ENCODE measurements around the gene HDAC10. TPM values are rescaled to one million over a fixed set of nuclear protein-coding genes. Genes with fewer than 3 reads are reported as not detected.

HDAC10 gene
- total RNA-seq, 2 donors from 2014 or later: 57.2 to 62.8 TPM

DNA sequence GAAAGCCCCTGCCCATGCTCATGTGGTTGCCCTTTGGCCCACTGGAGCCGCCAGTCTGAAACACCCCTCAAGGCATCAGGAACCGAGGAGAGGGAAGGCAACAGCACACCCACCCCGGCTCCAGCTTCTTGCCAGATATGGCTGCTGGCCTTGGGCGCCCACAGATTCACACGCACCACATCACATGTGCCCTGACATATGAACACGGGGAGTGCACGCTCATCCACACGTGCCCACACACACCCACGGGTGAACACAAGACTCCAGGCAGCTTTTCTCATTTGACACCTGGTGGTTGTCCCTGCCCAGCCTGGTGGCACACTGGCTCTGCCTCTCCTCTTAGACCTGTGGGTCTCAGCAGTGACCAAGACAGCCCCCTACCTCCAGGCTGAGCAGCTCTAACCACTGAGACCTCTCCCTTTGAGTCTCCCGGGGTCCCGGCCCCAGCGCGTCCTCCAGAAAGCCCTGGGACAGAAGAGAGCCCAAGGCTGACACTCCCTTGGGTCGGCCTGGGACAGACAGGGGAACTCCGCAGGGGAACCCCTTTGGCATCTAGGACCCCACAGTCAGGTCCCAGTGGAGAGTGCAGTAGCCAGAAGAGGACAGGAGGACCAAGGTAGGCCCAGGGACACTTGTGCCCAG lies 13.2 kb upstream of the HDAC10 start:
- Histone ChIP-seq H3K27ac (ENCODE audit: low read depth, low read length) (no peak overlapping the region), H3K9ac (ENCODE audit: extremely low read depth, low read length, poor library complexity, severe bottlenecking) (no peak overlapping the region), H3K9me3 (ENCODE audit: control insufficient read depth, low read length) (no peaks in the 10 kb centered on the region), H3K4me1 (ENCODE audit: control insufficient read depth, insufficient read depth, low read length) (no peaks in the 10 kb centered on the region), H3K36me3 (ENCODE audit: control insufficient read depth, insufficient read depth, low read length) (no peaks in the 10 kb centered on the region), H3K27me3 (ENCODE audit: control insufficient read depth, insufficient read depth, low read length, poor library complexity, severe bottlenecking) (peaks cover 23% of the 10 kb centered on the region), H3K4me3 (ENCODE audit: low read length) (no peak overlapping the region)
- DNase-seq: no peak
- Mint-ChIP-seq H3K9me3 (no peaks in the 10 kb centered on the region), H3K27me3 (ENCODE audit: insufficient read depth) (peaks cover 56% of the 10 kb centered on the region), H3K27ac (no peak overlapping the region), H3K36me3 (ENCODE audit: low read depth) (no peaks in the 10 kb centered on the region), H3K4me3 (no peak overlapping the region), H3K4me1 (peaks cover 5% of the 10 kb centered on the region)
- TF ChIP-seq, protein P1, sequence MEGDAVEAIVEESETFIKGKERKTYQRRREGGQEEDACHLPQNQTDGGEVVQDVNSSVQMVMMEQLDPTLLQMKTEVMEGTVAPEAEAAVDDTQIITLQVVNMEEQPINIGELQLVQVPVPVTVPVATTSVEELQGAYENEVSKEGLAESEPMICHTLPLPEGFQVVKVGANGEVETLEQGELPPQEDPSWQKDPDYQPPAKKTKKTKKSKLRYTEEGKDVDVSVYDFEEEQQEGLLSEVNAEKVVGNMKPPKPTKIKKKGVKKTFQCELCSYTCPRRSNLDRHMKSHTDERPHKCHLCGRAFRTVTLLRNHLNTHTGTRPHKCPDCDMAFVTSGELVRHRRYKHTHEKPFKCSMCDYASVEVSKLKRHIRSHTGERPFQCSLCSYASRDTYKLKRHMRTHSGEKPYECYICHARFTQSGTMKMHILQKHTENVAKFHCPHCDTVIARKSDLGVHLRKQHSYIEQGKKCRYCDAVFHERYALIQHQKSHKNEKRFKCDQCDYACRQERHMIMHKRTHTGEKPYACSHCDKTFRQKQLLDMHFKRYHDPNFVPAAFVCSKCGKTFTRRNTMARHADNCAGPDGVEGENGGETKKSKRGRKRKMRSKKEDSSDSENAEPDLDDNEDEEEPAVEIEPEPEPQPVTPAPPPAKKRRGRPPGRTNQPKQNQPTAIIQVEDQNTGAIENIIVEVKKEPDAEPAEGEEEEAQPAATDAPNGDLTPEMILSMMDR (conservative IDR thresholded peaks at IDR 0.05): no peak
- 92 to 95% methylated on average over 11 to 15 of the region's 15 CpGs for WGBS, 2 experiments (ENCODE audit: insufficient coverage in 1 of 2, insufficient read length in 1 of 2)

DNA sequence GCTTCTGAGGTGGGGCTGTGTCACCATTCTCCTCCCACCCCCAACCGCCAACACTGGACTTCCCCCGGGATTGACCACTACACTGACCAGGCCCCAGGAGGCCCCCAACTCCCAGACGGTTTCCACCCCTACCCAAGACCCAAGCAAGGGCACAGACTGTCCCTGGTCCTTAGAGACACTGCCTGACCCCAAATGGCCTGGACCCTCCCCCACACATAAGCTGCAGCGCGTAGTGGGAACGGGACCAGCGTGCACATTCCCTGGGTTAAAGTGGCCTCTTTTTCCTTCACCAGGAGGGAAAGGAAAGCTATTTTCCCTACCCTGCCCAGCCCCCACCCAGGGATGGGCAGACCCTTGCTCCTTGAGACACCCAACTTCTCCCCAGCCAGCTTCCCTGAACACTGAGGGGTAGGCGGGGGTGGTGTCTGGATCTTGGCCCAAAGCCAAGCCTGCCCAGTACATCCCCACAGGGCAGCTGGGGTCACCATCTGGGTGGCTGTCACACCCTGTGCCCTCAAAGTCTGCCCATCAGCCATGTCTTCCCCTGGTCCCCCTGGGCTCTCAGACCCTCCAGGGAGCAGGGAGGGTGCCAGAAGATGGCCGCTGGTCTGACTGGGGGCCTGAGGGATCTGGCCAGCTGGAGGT lies 12.0 kb upstream of the HDAC10 start:
- Mint-ChIP-seq H3K4me3 (peak overlapping the region; percentile 59), H3K27me3 (ENCODE audit: insufficient read depth) (peaks cover 44% of the 10 kb centered on the region), H3K27ac (no peak overlapping the region), H3K9me3 (no peaks in the 10 kb centered on the region), H3K4me1 (peaks cover 5% of the 10 kb centered on the region), H3K36me3 (ENCODE audit: low read depth) (peaks cover 3% of the 10 kb centered on the region)
- Histone ChIP-seq H3K9ac (ENCODE audit: extremely low read depth, low read length, poor library complexity, severe bottlenecking) (no peak overlapping the region), H3K4me1 (ENCODE audit: control insufficient read depth, insufficient read depth, low read length) (no peaks in the 10 kb centered on the region), H3K36me3 (ENCODE audit: control insufficient read depth, insufficient read depth, low read length) (peaks cover 5% of the 10 kb centered on the region), H3K4me3 (ENCODE audit: low read length) (no peak overlapping the region), H3K27ac (ENCODE audit: low read depth, low read length) (no peak overlapping the region), H3K9me3 (ENCODE audit: control insufficient read depth, low read length) (no peaks in the 10 kb centered on the region), H3K27me3 (ENCODE audit: control insufficient read depth, insufficient read depth, low read length, poor library complexity, severe bottlenecking) (peaks cover 11% of the 10 kb centered on the region)
- WGBS, 2 experiments (ENCODE audit: insufficient coverage in 1 of 2, insufficient read length in 1 of 2): 87 to 100% methylated on average over 1 to 9 of the region's 9 CpGs
- no peak for DNase-seq
- TF ChIP-seq, protein P1 (conservative IDR thresholded peaks at IDR 0.05): no peak

DNA sequence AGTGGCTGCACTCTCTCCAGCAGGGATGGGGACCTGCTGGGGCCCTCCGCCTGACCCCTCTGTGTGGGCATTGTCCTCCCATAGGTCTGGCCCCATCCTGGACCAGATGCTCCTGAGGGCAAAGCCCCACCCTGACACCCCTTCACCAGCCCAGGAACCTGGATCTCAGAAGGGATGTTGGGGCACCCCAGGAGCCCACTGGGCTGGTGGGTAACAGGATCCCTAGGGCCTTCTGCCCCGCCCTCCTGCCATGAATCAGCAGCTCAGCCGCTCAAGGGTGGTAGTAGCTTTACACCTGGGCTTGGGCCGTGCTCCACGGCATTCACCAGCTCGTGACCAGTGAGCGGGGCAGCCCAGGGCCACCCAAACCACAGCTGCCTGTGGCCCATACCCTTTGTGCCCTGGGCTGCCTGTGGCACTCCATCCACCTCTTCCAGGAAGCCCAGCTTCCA lies 11.4 kb upstream of the HDAC10 start:
- Mint-ChIP-seq H3K36me3 (ENCODE audit: low read depth) (peaks cover 3% of the 10 kb centered on the region), H3K9me3 (no peaks in the 10 kb centered on the region), H3K4me3 (peak overlapping the region; percentile 59), H3K27ac (no peak overlapping the region), H3K4me1 (peaks cover 5% of the 10 kb centered on the region), H3K27me3 (ENCODE audit: insufficient read depth) (peaks cover 41% of the 10 kb centered on the region)
- TF ChIP-seq, protein P1 (conservative IDR thresholded peaks at IDR 0.05): no peak
- Histone ChIP-seq H3K9me3 (ENCODE audit: control insufficient read depth, low read length) (no peaks in the 10 kb centered on the region), H3K27me3 (ENCODE audit: control insufficient read depth, insufficient read depth, low read length, poor library complexity, severe bottlenecking) (peaks cover 8% of the 10 kb centered on the region), H3K27ac (ENCODE audit: low read depth, low read length) (no peak overlapping the region), H3K4me3 (ENCODE audit: low read length) (no peak overlapping the region), H3K36me3 (ENCODE audit: control insufficient read depth, insufficient read depth, low read length) (peaks cover 8% of the 10 kb centered on the region), H3K4me1 (ENCODE audit: control insufficient read depth, insufficient read depth, low read length) (no peaks in the 10 kb centered on the region), H3K9ac (ENCODE audit: extremely low read depth, low read length, poor library complexity, severe bottlenecking) (no peak overlapping the region)
- no peak for DNase-seq
- WGBS, 2 experiments (ENCODE audit: insufficient coverage in 1 of 2, insufficient read length in 1 of 2): 78 to 81% methylated on average over 4 to 7 of the region's 7 CpGs
